ENCODE results near the gene AHCTF1.

DNA sequence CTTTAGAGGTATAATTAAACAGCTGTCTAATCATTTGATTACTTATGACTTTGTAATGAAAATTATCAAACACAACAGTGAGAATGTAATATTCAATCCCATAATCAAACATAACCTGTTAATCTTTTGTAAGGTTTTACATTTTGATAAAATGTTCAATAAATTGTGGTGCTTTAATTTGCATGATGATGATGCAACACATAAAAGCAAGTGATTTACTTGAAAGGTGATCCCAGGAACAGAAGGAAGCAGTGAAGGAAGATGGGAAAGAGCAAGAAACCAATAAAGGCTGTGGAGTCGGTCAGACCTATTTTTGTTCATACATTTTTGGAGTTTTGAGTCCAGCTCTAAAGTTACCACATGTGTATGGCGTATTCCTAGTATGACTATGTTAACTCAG is 46.5 kb upstream of the AHCTF1 start:
- no peak for TF ChIP-seq POLR2A (IDR thresholded peaks at IDR 0.05)
- TF ChIP-seq, protein P1, sequence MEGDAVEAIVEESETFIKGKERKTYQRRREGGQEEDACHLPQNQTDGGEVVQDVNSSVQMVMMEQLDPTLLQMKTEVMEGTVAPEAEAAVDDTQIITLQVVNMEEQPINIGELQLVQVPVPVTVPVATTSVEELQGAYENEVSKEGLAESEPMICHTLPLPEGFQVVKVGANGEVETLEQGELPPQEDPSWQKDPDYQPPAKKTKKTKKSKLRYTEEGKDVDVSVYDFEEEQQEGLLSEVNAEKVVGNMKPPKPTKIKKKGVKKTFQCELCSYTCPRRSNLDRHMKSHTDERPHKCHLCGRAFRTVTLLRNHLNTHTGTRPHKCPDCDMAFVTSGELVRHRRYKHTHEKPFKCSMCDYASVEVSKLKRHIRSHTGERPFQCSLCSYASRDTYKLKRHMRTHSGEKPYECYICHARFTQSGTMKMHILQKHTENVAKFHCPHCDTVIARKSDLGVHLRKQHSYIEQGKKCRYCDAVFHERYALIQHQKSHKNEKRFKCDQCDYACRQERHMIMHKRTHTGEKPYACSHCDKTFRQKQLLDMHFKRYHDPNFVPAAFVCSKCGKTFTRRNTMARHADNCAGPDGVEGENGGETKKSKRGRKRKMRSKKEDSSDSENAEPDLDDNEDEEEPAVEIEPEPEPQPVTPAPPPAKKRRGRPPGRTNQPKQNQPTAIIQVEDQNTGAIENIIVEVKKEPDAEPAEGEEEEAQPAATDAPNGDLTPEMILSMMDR (IDR thresholded peaks at IDR 0.05): no peak
